ENCODE results near the gene TCF23. TPM values are rescaled to one million over a fixed set of nuclear protein-coding genes. Genes with fewer than 3 reads are reported as not detected.

TCF23 gene
- total RNA-seq, 1 experiment from 2014 or later: not detected

GRCh38 chr2:27138111-27138510 lies 10.7 kb upstream of the TCF23 start:
- Histone ChIP-seq H3F3A (ENCODE audit: low read length, unreplicated experiment) (no peaks in the 10 kb centered on the region), H3K27ac (ENCODE audit: low read length) (no peak overlapping the region), H3K4me2 (ENCODE audit: low read length) (no peak overlapping the region), H2AFZ (ENCODE audit: low read length) (no peak overlapping the region), H3K4me1 (ENCODE audit: insufficient read depth, low read length) (peaks cover 5% of the 10 kb centered on the region), H4K20me1 (ENCODE audit: low read length) (peaks cover 4% of the 10 kb centered on the region; the same call in 1 of the 2 replicates), H3K9me3 (ENCODE audit: low read length) (peaks cover 5% of the 10 kb centered on the region; the same call in 1 of the 2 replicates), H3K36me3 (ENCODE audit: low read depth, low read length) (no peaks in the 10 kb centered on the region), H3K9me2 (replicated peaks; ENCODE audit: low read length) (no peaks in the 10 kb centered on the region), H3K4me3 (ENCODE audit: low read length) (no peak overlapping the region), H3K27me3 (ENCODE audit: low read length) (peaks cover 6% of the 10 kb centered on the region; the same call in 1 of the 2 replicates), H3K9ac (ENCODE audit: low read length) (no peak overlapping the region), H3K79me2 (ENCODE audit: low read length) (peaks cover 13% of the 10 kb centered on the region)
- ATAC-seq (no peak), DNase-seq (no peak)
- no peak for TF ChIP-seq EZH2 (IDR thresholded peaks at IDR 0.05; ENCODE audit: low read length, unreplicated experiment)
- TF ChIP-seq EZH2phosphoT487 (IDR thresholded peaks at IDR 0.05; ENCODE audit: borderline replicate concordance, low read length): no peak
- TF ChIP-seq CTCF (conservative IDR thresholded peaks at IDR 0.05; ENCODE audit: low read depth, low read length): no peak
- intact Hi-C loops (cut with micrococcal nuclease): no loop called here
- ChIA-PET CTCF (no interaction called here), POLR2A (ENCODE audit: unreplicated experiment) (no interaction called here)
- BruUV-seq (replicated peaks): no TSS peak

- DNase-seq (no peak), ATAC-seq (no peak)
- no peaks in the 10 kb centered on the region for H4K20me1 ChIP-seq (ENCODE audit: low read length)
- CTCF ChIA-PET: no interaction called here
- H2AFZ ChIP-seq (ENCODE audit: low read length): no peak within 1 kb of the TSS
- TF ChIP-seq EZH2phosphoT487 (IDR thresholded peaks at IDR 0.05; ENCODE audit: borderline replicate concordance, low read length): no peak
- no peak for TF ChIP-seq EZH2 (IDR thresholded peaks at IDR 0.05; ENCODE audit: low read length, unreplicated experiment)
- TF ChIP-seq CTCF (conservative IDR thresholded peaks at IDR 0.05; ENCODE audit: low read depth, low read length): no peak
- intact Hi-C loops (cut with micrococcal nuclease): no loop called here
- POLR2A ChIA-PET (ENCODE audit: unreplicated experiment): no interaction called here
- no peaks in the 10 kb centered on the region for H3F3A ChIP-seq (ENCODE audit: low read length, unreplicated experiment)
- H3K27me3 ChIP-seq (ENCODE audit: low read length): peaks cover 14% of the 10 kb centered on the region; the same call in 1 of the 2 replicates
- no peak within 1 kb of the TSS for H3K27ac ChIP-seq (ENCODE audit: low read length)
- H3K9ac ChIP-seq (ENCODE audit: low read length): no peak within 1 kb of the TSS
- H3K9me2 ChIP-seq (replicated peaks; ENCODE audit: low read length): no peaks in the 10 kb centered on the region
- H3K4me3 ChIP-seq (ENCODE audit: low read length): no peak within 1 kb of the TSS
- no peaks in the 10 kb centered on the region for H3K4me1 ChIP-seq (ENCODE audit: insufficient read depth, low read length)
- H3K9me3 ChIP-seq (ENCODE audit: low read length): peaks cover 5% of the 10 kb centered on the region; the same call in 1 of the 2 replicates
- BruUV-seq (replicated peaks): no TSS peak
- no peaks in the 10 kb centered on the region for H3K36me3 ChIP-seq (ENCODE audit: low read depth, low read length)
- no peak within 1 kb of the TSS for H3K4me2 ChIP-seq (ENCODE audit: low read length)
- H3K79me2 ChIP-seq (ENCODE audit: low read length): peaks cover 1% of the 10 kb centered on the region
Observed at GRCh38 chr2:27139310-27139709, 9.5 kb upstream of the TCF23 start, which contains the start of gene PRR30. TSS of gene PRR30 (minus strand) at chr2:27139410. CDS start at chr2:27138329, 1,081 bp downstream.

- Histone ChIP-seq H3K79me2 (ENCODE audit: low read length) (no peaks in the 10 kb centered on the region), H3K36me3 (ENCODE audit: low read depth, low read length) (no peaks in the 10 kb centered on the region), H3K4me2 (ENCODE audit: low read length) (no peak overlapping the region), H4K20me1 (ENCODE audit: low read length) (no peaks in the 10 kb centered on the region), H3K9me2 (replicated peaks; ENCODE audit: low read length) (no peaks in the 10 kb centered on the region), H3K4me1 (ENCODE audit: insufficient read depth, low read length) (no peaks in the 10 kb centered on the region), H3K9me3 (ENCODE audit: low read length) (peaks cover 5% of the 10 kb centered on the region; the same call in 1 of the 2 replicates), H3K9ac (ENCODE audit: low read length) (no peak overlapping the region), H3K27ac (ENCODE audit: low read length) (no peak overlapping the region), H3F3A (ENCODE audit: low read length, unreplicated experiment) (no peaks in the 10 kb centered on the region), H3K27me3 (ENCODE audit: low read length) (peaks cover 14% of the 10 kb centered on the region; the same call in 1 of the 2 replicates), H3K4me3 (ENCODE audit: low read length) (no peak overlapping the region), H2AFZ (ENCODE audit: low read length) (no peak overlapping the region)
- peak; percentile 18 for DNase-seq
- intact Hi-C loops (cut with micrococcal nuclease): no loop called here
- CTCF ChIA-PET: no interaction called here
- no TSS peak for BruUV-seq (replicated peaks)
- no peak for ATAC-seq
- TF ChIP-seq EZH2 (IDR thresholded peaks at IDR 0.05; ENCODE audit: low read length, unreplicated experiment) (no peak), EZH2phosphoT487 (IDR thresholded peaks at IDR 0.05; ENCODE audit: borderline replicate concordance, low read length) (no peak), CTCF (conservative IDR thresholded peaks at IDR 0.05; ENCODE audit: low read depth, low read length) (no peak)
- POLR2A ChIA-PET (ENCODE audit: unreplicated experiment): no interaction called here
Observed at GRCh38 chr2:27143285-27143684, 5.5 kb upstream of the TCF23 start.

Data from PC-3 (cell line).